HK-2 (cell line): ENCODE data around the gene TCERG1L.
"Not testable (repeated sequence)": the region's sequence is repeated elsewhere in the genome, so short reads cannot be mapped to it uniquely, and the experiment has no call there.

Experiments used
- DNase-seq: peaks from one replicate; pipeline ENCODE4 v3.0.0-alpha.2; 2018; ENCODE audit not compliant: unreplicated experiment

The TCERG1L gene

GRCh38 chr10:131165092-131165491 is 146.4 kb downstream of the TCERG1L start:
- no peak for DNase-seq

GRCh38 chr10:131162866-131163843 is 148.4 kb downstream of the TCERG1L start:
- no peak for DNase-seq

GRCh38 chr10:131162211-131162610 is 149.3 kb downstream of the TCERG1L start:
- no peak for DNase-seq

GRCh38 chr10:131161087-131161486 is 150.4 kb downstream of the TCERG1L start:
- no peak for DNase-seq

- no peak for DNase-seq
Measured at GRCh38 chr10:131160219-131160875, 151.2 kb downstream of the TCERG1L start.

GRCh38 chr10:131159771-131160170 is 151.8 kb downstream of the TCERG1L start:
- DNase-seq, result no peak

GRCh38 chr10:131158695-131159094 is 152.8 kb downstream of the TCERG1L start:
- DNase-seq, result no peak

- no peak for DNase-seq
Measured at GRCh38 chr10:131157899-131158298, 153.6 kb downstream of the TCERG1L start.

GRCh38 chr10:131155876-131156230 is 155.7 kb downstream of the TCERG1L start:
- no peak for DNase-seq

- DNase-seq, result no peak
Measured at GRCh38 chr10:131155218-131155875, 156.2 kb downstream of the TCERG1L start.

- DNase-seq, result no peak
Measured at GRCh38 chr10:131154306-131155025, 157.1 kb downstream of the TCERG1L start.

GRCh38 chr10:131152456-131152855 is 159.1 kb downstream of the TCERG1L start:
- not testable (repeated sequence) for DNase-seq

GRCh38 chr10:131150126-131150525 is 161.4 kb downstream of the TCERG1L start:
- DNase-seq, result no peak

GRCh38 chr10:131149586-131149985 is 161.9 kb downstream of the TCERG1L start:
- DNase-seq, result no peak

- DNase-seq, result no peak
Measured at GRCh38 chr10:131149111-131149510, 162.4 kb downstream of the TCERG1L start.

- DNase-seq, result no peak
Measured at GRCh38 chr10:131148270-131148669, 163.3 kb downstream of the TCERG1L start.

GRCh38 chr10:131147301-131147975 is 164.1 kb downstream of the TCERG1L start:
- no peak for DNase-seq

GRCh38 chr10:131146790-131147189 is 164.7 kb downstream of the TCERG1L start:
- DNase-seq, result no peak

GRCh38 chr10:131145756-131146155 is 165.8 kb downstream of the TCERG1L start:
- no peak for DNase-seq

GRCh38 chr10:131144711-131145375 is 166.7 kb downstream of the TCERG1L start:
- no peak for DNase-seq

- DNase-seq, result no peak
Measured at GRCh38 chr10:131144196-131144595, 167.3 kb downstream of the TCERG1L start.
